Activated B cell treated with CpG ODN at 0.5 μM for 24 hours (primary cell): Measurements from ENCODE around the gene OR9I1. TPM values are rescaled to one million over a fixed set of nuclear protein-coding genes. Genes with fewer than 3 reads are reported as not detected.

ENCODE experiments used
- ATAC-seq: fragments of 200-7000 bp; cut with Tn5 transposase; one replicate; pipeline ENCODE4 v1.10.0; 2021; ENCODE audit warnings: low read depth, mild to moderate bottlenecking, moderate library complexity
- CTCF ChIA-PET: fragments of 350-600 bp; sonication (Branson Sonifier 250); formaldehyde crosslinking; loops from one replicate; lab custom pipeline; 2021; ENCODE audit warnings: antibody characterized with exemption; lab: Charles Lee
- POLR2A ChIA-PET: fragments of 350-600 bp; sonication (Branson Sonifier 250); formaldehyde crosslinking; loops from one replicate; lab custom pipeline; 2021; ENCODE audit warnings: antibody characterized with exemption; lab: Charles Lee
- DNase-seq: peaks from one replicate; pipeline ENCODE4 v3.0.0; 2022
- H3K27ac Mint-ChIP-seq: one replicate; pipeline ENCODE4 v1.8.0; 2020; ENCODE audit warnings: mixed read lengths
- H3K27me3 Mint-ChIP-seq: one replicate; pipeline ENCODE4 v1.8.0; 2021; ENCODE audit warnings: mixed read lengths
- H3K36me3 Mint-ChIP-seq: one replicate; pipeline ENCODE4 v1.8.0; 2021; ENCODE audit warnings: low read depth, mixed read lengths
- H3K4me1 Mint-ChIP-seq: one replicate; pipeline ENCODE4 v1.8.0; 2021; ENCODE audit warnings: mixed read lengths
- H3K4me3 Mint-ChIP-seq: one replicate; pipeline ENCODE4 v1.8.0; 2020; ENCODE audit warnings: mild to moderate bottlenecking, mixed read lengths
- H3K9me3 Mint-ChIP-seq: one replicate; pipeline ENCODE4 v1.8.0; 2020; ENCODE audit warnings: mixed read lengths
- CTCF ChIP-seq: fragments of 200-600 bp; IDR thresholded peaks from one replicate; pipeline ENCODE4 v1.8.0; 2022; ENCODE audit warnings: antibody characterized with exemption, mild to moderate bottlenecking
- intact Hi-C: fragments of 100-400 bp; cut with micrococcal nuclease; formaldehyde crosslinking; loops from one replicate; pipeline ENCODE4 v1.15.1; 2024
- total RNA-seq: library from RNA; stranded (reverse); gene quantifications from 2 replicates; pipeline ENCODE4 v1.2.3, GENCODE V29; 2022

Gene OR9I1
- total RNA-seq, 1 donor from 2014 or later: not detected

- Mint-ChIP-seq H3K9me3 (no peaks in the 10 kb centered on the region), H3K36me3 (no peaks in the 10 kb centered on the region), H3K27me3 (peaks cover 9% of the 10 kb centered on the region), H3K4me3 (no peak overlapping the region), H3K27ac (no peak overlapping the region), H3K4me1 (no peaks in the 10 kb centered on the region)
- TF ChIP-seq CTCF: no peak
- DNase-seq (no peak), ATAC-seq (no peak)
- intact Hi-C loops: no loop called here
- POLR2A ChIA-PET: no interaction called here
- CTCF ChIA-PET: no interaction called here
These were observed 4.2 kb downstream of the OR9I1 start for GRCh38 chr11:58121096-58121495.

GRCh38 chr11:58097437-58097836 lies 27.9 kb downstream of the OR9I1 start:
- H3K36me3 Mint-ChIP-seq: no peaks in the 10 kb centered on the region
- POLR2A ChIA-PET: no interaction called here

GRCh38 chr11:58086528-58086927 lies 38.8 kb downstream of the OR9I1 start:
- no peak for TF ChIP-seq CTCF
- DNase-seq (no peak), ATAC-seq (no peak)
- no peaks in the 10 kb centered on the region for H3K4me1 Mint-ChIP-seq
- peaks cover 8% of the 10 kb centered on the region for H3K9me3 Mint-ChIP-seq
- no peak overlapping the region for H3K4me3 Mint-ChIP-seq
- peaks cover 7% of the 10 kb centered on the region for H3K27me3 Mint-ChIP-seq
- intact Hi-C loops: no loop called here
- CTCF ChIA-PET: no interaction called here
- no peak overlapping the region for H3K27ac Mint-ChIP-seq
- POLR2A ChIA-PET: no interaction called here
- no peaks in the 10 kb centered on the region for H3K36me3 Mint-ChIP-seq

More at GRCh38 chr11:58097437-58097836, 27.9 kb downstream of the OR9I1 start:
- Mint-ChIP-seq H3K27me3 (peaks cover 6% of the 10 kb centered on the region), H3K4me1 (no peaks in the 10 kb centered on the region), H3K27ac (no peak overlapping the region), H3K9me3 (peaks cover 17% of the 10 kb centered on the region), H3K4me3 (no peak overlapping the region)
- no peak for TF ChIP-seq CTCF
- CTCF ChIA-PET: no interaction called here
- no peak for ATAC-seq
- DNase-seq: no peak
- intact Hi-C loops: no loop called here

GRCh38 chr11:58075781-58076180 lies 49.5 kb downstream of the OR9I1 start:
- POLR2A ChIA-PET: no interaction called here
- H3K27ac Mint-ChIP-seq: no peak overlapping the region
- no peak for DNase-seq
- no peak for ATAC-seq
- peaks cover 2% of the 10 kb centered on the region for H3K27me3 Mint-ChIP-seq
- H3K36me3 Mint-ChIP-seq: no peaks in the 10 kb centered on the region
- peaks cover 8% of the 10 kb centered on the region for H3K9me3 Mint-ChIP-seq
- intact Hi-C loops: no loop called here
- CTCF ChIA-PET: no interaction called here
- H3K4me3 Mint-ChIP-seq: no peak overlapping the region
- no peaks in the 10 kb centered on the region for H3K4me1 Mint-ChIP-seq
- TF ChIP-seq CTCF: no peak

- no peak overlapping the region for H3K4me3 Mint-ChIP-seq
- intact Hi-C loops: no loop called here
- TF ChIP-seq CTCF: no peak
- ChIA-PET POLR2A (no interaction called here), CTCF (no interaction called here)
- peaks cover 2% of the 10 kb centered on the region for H3K27me3 Mint-ChIP-seq
- H3K9me3 Mint-ChIP-seq: peaks cover 8% of the 10 kb centered on the region
- H3K27ac Mint-ChIP-seq: no peak overlapping the region
- DNase-seq (no peak), ATAC-seq (no peak)
- H3K4me1 Mint-ChIP-seq: no peaks in the 10 kb centered on the region
- no peaks in the 10 kb centered on the region for H3K36me3 Mint-ChIP-seq
These were observed 54.7 kb downstream of the OR9I1 start for GRCh38 chr11:58070585-58070984.
